Muscle layer of duodenum (tissue), 2 donors: ENCODE data around the gene LSAMP.

Source experiments
- H3K27ac ChIP-seq: one replicate; pipeline ENCODE4 v1.7.0; 2013; ENCODE audit warnings: mild to moderate bottlenecking, low read length
- H3K27me3 ChIP-seq: one replicate; pipeline ENCODE4 v1.7.0; 2013; ENCODE audit warnings: low read depth, mild to moderate bottlenecking, control low read depth, low read length
- H3K36me3 ChIP-seq, 2 donors: one replicate each; pipeline ENCODE4 v1.7.0; 2013; ENCODE audit warnings: low read length in 2 of 2, control low read depth in 1 of 2, mild to moderate bottlenecking in 1 of 2; ENCODE audit not compliant: insufficient read depth in 2 of 2, control insufficient read depth in 1 of 2
- H3K4me1 ChIP-seq, 2 donors: one replicate each; pipeline ENCODE4 v1.7.0; 2013; ENCODE audit warnings: low read length in 2 of 2, mild to moderate bottlenecking in 2 of 2, control low read depth in 1 of 2, moderate library complexity in 1 of 2; ENCODE audit not compliant: insufficient read depth in 2 of 2, control insufficient read depth in 1 of 2
- H3K4me3 ChIP-seq, 2 donors: one replicate each; pipeline ENCODE4 v1.7.0; 2013; ENCODE audit warnings: low read length in 2 of 2, low read depth in 1 of 2, mild to moderate bottlenecking in 1 of 2
- H3K9me3 ChIP-seq, 2 donors: one replicate each; pipeline ENCODE4 v1.7.0; 2013; ENCODE audit warnings: low read length in 2 of 2, control low read depth in 1 of 2, mild to moderate bottlenecking in 1 of 2; ENCODE audit not compliant: control insufficient read depth in 1 of 2
- donor health status: healthy.

LSAMP gene

GRCh38 chr3:116445311-116445841 is at the start of gene LSAMP:
LSAMP (minus strand) TSS chr3:116445487.
- H3K4me1 ChIP-seq: peaks cover 0 to 7% of the 10 kb centered on the region in 2 donors
- H3K4me3 ChIP-seq: peak within 1 kb of the TSS; percentile 47 to 57
- H3K9me3 ChIP-seq: no peaks in the 10 kb centered on the region
- no peaks in the 10 kb centered on the region for H3K27me3 ChIP-seq
- no peak within 1 kb of the TSS for H3K27ac ChIP-seq
- no peaks in the 10 kb centered on the region for H3K36me3 ChIP-seq

GRCh38 chr3:116492379-116492778 is 47.1 kb upstream of the LSAMP start:
- no peaks in the 10 kb centered on the region for H3K27me3 ChIP-seq
- H3K4me1 ChIP-seq: no peaks in the 10 kb centered on the region
- H3K4me3 ChIP-seq: no peak overlapping the region
- no peaks in the 10 kb centered on the region for H3K36me3 ChIP-seq
- H3K9me3 ChIP-seq: peaks cover 0 to 6% of the 10 kb centered on the region in 2 donors
- H3K27ac ChIP-seq: no peak overlapping the region

GRCh38 chr3:116483135-116483534 is 37.8 kb upstream of the LSAMP start:
- H3K27me3 ChIP-seq: no peaks in the 10 kb centered on the region
- no peaks in the 10 kb centered on the region for H3K4me1 ChIP-seq
- no peak overlapping the region for H3K27ac ChIP-seq
- no peak overlapping the region for H3K4me3 ChIP-seq
- peaks cover 0 to 7% of the 10 kb centered on the region in 2 donors for H3K9me3 ChIP-seq
- no peaks in the 10 kb centered on the region for H3K36me3 ChIP-seq

GRCh38 chr3:116476691-116477090 is 31.4 kb upstream of the LSAMP start:
- no peaks in the 10 kb centered on the region for H3K27me3 ChIP-seq
- H3K4me1 ChIP-seq: no peaks in the 10 kb centered on the region
- no peak overlapping the region for H3K4me3 ChIP-seq
- no peak overlapping the region for H3K27ac ChIP-seq
- no peaks in the 10 kb centered on the region for H3K36me3 ChIP-seq
- peaks cover 0 to 5% of the 10 kb centered on the region in 2 donors for H3K9me3 ChIP-seq

- H3K27ac ChIP-seq: no peak overlapping the region
- no peaks in the 10 kb centered on the region for H3K27me3 ChIP-seq
- H3K4me1 ChIP-seq: no peaks in the 10 kb centered on the region
- peak overlapping the region in 1 of 2 donors; percentile 17 for H3K4me3 ChIP-seq
- no peaks in the 10 kb centered on the region for H3K36me3 ChIP-seq
- H3K9me3 ChIP-seq: peaks cover 0 to 3% of the 10 kb centered on the region in 2 donors
Measured at GRCh38 chr3:116474801-116475200, 29.5 kb upstream of the LSAMP start.

GRCh38 chr3:116474032-116474780 is 28.9 kb upstream of the LSAMP start:
- no peaks in the 10 kb centered on the region for H3K4me1 ChIP-seq
- H3K36me3 ChIP-seq: no peaks in the 10 kb centered on the region
- H3K9me3 ChIP-seq: peaks cover 0 to under 1% of the 10 kb centered on the region in 2 donors
- no peaks in the 10 kb centered on the region for H3K27me3 ChIP-seq
- H3K27ac ChIP-seq: no peak overlapping the region
- peak overlapping the region in 1 of 2 donors; percentile 17 for H3K4me3 ChIP-seq

GRCh38 chr3:116473602-116474001 is 28.3 kb upstream of the LSAMP start:
- Histone ChIP-seq H3K4me1 (no peaks in the 10 kb centered on the region), H3K4me3 (no peak overlapping the region), H3K27me3 (no peaks in the 10 kb centered on the region), H3K9me3 (no peaks in the 10 kb centered on the region), H3K36me3 (no peaks in the 10 kb centered on the region), H3K27ac (no peak overlapping the region)

- H3K27ac ChIP-seq: no peak overlapping the region
- H3K36me3 ChIP-seq: no peaks in the 10 kb centered on the region
- H3K4me3 ChIP-seq: no peak overlapping the region
- H3K27me3 ChIP-seq: no peaks in the 10 kb centered on the region
- no peaks in the 10 kb centered on the region for H3K4me1 ChIP-seq
- no peaks in the 10 kb centered on the region for H3K9me3 ChIP-seq
Measured at GRCh38 chr3:116470605-116471197, 25.4 kb upstream of the LSAMP start.

- H3K27me3 ChIP-seq: no peaks in the 10 kb centered on the region
- no peaks in the 10 kb centered on the region for H3K36me3 ChIP-seq
- H3K9me3 ChIP-seq: no peaks in the 10 kb centered on the region
- no peak overlapping the region for H3K27ac ChIP-seq
- no peaks in the 10 kb centered on the region for H3K4me1 ChIP-seq
- no peak overlapping the region for H3K4me3 ChIP-seq
Measured at GRCh38 chr3:116469546-116469945, 24.3 kb upstream of the LSAMP start.

- H3K27me3 ChIP-seq: no peaks in the 10 kb centered on the region
- H3K36me3 ChIP-seq: no peaks in the 10 kb centered on the region
- H3K4me3 ChIP-seq: no peak overlapping the region
- H3K9me3 ChIP-seq: no peaks in the 10 kb centered on the region
- no peak overlapping the region for H3K27ac ChIP-seq
- H3K4me1 ChIP-seq: no peaks in the 10 kb centered on the region
Measured at GRCh38 chr3:116464276-116464798, 19.1 kb upstream of the LSAMP start.

- Histone ChIP-seq H3K4me3 (no peak overlapping the region), H3K4me1 (no peaks in the 10 kb centered on the region), H3K9me3 (no peaks in the 10 kb centered on the region), H3K36me3 (no peaks in the 10 kb centered on the region), H3K27me3 (no peaks in the 10 kb centered on the region), H3K27ac (no peak overlapping the region)
Measured at GRCh38 chr3:116453666-116454346, 8.5 kb upstream of the LSAMP start.
